HG03139 (cell line): Measurements from ENCODE around the gene FAF2.
"Not testable (repeated sequence)": the region's sequence is repeated elsewhere in the genome, so short reads cannot be mapped to it uniquely, and the experiment has no call there.

Experiments
- ATAC-seq: cut with Tn5 transposase; IDR thresholded peaks from one replicate; pipeline ENCODE4 v1.9.1; 2021; ENCODE audit not compliant: unreplicated experiment

The FAF2 gene

GRCh38 chr5:176542135-176542595, 94.0 kb downstream of the FAF2 start:
- ATAC-seq = no peak

- peak; percentile 38 for ATAC-seq
Observed at GRCh38 chr5:176542596-176543427, 94.6 kb downstream of the FAF2 start.

GRCh38 chr5:176543428-176544182, 95.4 kb downstream of the FAF2 start:
- peak; percentile 54 for ATAC-seq

GRCh38 chr5:176545388-176545736, 97.2 kb downstream of the FAF2 start:
- no peak for ATAC-seq

- no peak for ATAC-seq
Observed at GRCh38 chr5:176545737-176546509, 97.7 kb downstream of the FAF2 start.

- ATAC-seq = no peak
Observed at GRCh38 chr5:176547802-176548201, 99.6 kb downstream of the FAF2 start.

GRCh38 chr5:176548967-176549444, 100.8 kb downstream of the FAF2 start, which contains the start of gene CDHR2:
CDHR2 (plus strand) TSS chr5:176549342; CDS start chr5:176565353, 16,011 bp downstream.
- no peak for ATAC-seq

- no peak for ATAC-seq
Observed at GRCh38 chr5:176549871-176550270, 101.7 kb downstream of the FAF2 start.

GRCh38 chr5:176550275-176550831, 102.2 kb downstream of the FAF2 start:
- ATAC-seq = no peak

- not testable (repeated sequence) for ATAC-seq
Observed at GRCh38 chr5:176550937-176551336, 102.8 kb downstream of the FAF2 start.

- no peak for ATAC-seq
Observed at GRCh38 chr5:176552332-176552869, 104.2 kb downstream of the FAF2 start.

- ATAC-seq = no peak
Observed at GRCh38 chr5:176553260-176554085, 105.3 kb downstream of the FAF2 start.

GRCh38 chr5:176557846-176558245, 109.7 kb downstream of the FAF2 start:
- ATAC-seq = no peak
